ENCODE results near the gene SSX5. TPM values are rescaled to one million over a fixed set of nuclear protein-coding genes. Genes with fewer than 3 reads are reported as not detected.

Gene SSX5
- total RNA-seq, 1 experiment from 2014 or later = not detected

DNA sequence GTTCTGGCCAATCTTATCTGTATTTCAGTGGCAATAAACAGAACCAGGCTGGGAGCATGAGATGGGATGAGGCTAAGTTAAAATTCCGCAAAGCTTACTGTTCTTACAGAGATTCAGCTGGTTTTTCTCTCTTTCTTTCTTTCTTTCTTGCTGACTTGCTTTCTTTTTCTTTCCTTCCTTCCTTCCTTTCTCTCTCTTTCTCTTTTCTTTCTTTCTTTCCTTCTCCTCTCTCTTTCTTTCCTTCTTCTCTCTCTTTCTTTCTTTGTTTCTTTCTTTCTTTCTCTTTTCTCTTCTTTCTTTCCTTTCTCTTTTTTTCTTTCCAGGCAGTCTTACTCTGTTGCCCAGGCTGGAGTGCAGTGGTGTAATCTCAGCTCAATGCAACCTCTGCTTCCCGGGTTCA is 41.8 kb downstream of the SSX5 start:
- H3K79me1 ChIP-seq (ENCODE audit: insufficient read depth, low read depth, low read length, poor library complexity, severe bottlenecking) = no peaks in the 10 kb centered on the region
- H3K14ac ChIP-seq (ENCODE audit: insufficient read depth, low read length) = no peak overlapping the region
- Mint-ChIP-seq H3K27me3 (ENCODE audit: low read depth) (peaks cover 14% of the 10 kb centered on the region), H3K36me3 (ENCODE audit: insufficient read depth in 1 of 3, low read depth in 3 of 3) (peaks cover 0 to 7% (median 6%) of the 10 kb centered on the region in 3 experiments; a peak in 4 of 7 replicates), H3K4me3 (no peak overlapping the region), H3K27ac (no peak overlapping the region; a peak in 1 of 7 replicates), H3K9me3 (peaks cover 61 to 71% of the 10 kb centered on the region in 2 experiments), H3K4me1 (no peaks in the 10 kb centered on the region)
- H3K4me1 ChIP-seq (ENCODE audit: insufficient read depth, low read length) = no peaks in the 10 kb centered on the region
- no peak overlapping the region for H3K27ac ChIP-seq (ENCODE audit: insufficient read length, low read depth, low read length)
- H3K56ac ChIP-seq (ENCODE audit: insufficient read length, low read depth, low read length) = no peak overlapping the region
- no peak overlapping the region for H3K4me2 ChIP-seq (ENCODE audit: insufficient read depth, insufficient read length, low read length)
- no peak overlapping the region for H2AFZ ChIP-seq (ENCODE audit: low read length)
- no peak overlapping the region for H3K18ac ChIP-seq (ENCODE audit: insufficient read length, low read depth, low read length)
- DNase-seq = no peak
- H3K79me2 ChIP-seq (ENCODE audit: insufficient read depth, low read length) = no peaks in the 10 kb centered on the region
- no peak overlapping the region for H2BK12ac ChIP-seq (ENCODE audit: insufficient read length, low read depth, low read length)
- H3K23me2 ChIP-seq (ENCODE audit: insufficient read length, low read depth, low read length, poor library complexity, severe bottlenecking) = no peaks in the 10 kb centered on the region
- no CpG with 5 or more reads among the region's 2 CpGs for WGBS (ENCODE audit: extremely low coverage, insufficient read length, low lambda C conversion rate)
- TF ChIP-seq, protein P1, sequence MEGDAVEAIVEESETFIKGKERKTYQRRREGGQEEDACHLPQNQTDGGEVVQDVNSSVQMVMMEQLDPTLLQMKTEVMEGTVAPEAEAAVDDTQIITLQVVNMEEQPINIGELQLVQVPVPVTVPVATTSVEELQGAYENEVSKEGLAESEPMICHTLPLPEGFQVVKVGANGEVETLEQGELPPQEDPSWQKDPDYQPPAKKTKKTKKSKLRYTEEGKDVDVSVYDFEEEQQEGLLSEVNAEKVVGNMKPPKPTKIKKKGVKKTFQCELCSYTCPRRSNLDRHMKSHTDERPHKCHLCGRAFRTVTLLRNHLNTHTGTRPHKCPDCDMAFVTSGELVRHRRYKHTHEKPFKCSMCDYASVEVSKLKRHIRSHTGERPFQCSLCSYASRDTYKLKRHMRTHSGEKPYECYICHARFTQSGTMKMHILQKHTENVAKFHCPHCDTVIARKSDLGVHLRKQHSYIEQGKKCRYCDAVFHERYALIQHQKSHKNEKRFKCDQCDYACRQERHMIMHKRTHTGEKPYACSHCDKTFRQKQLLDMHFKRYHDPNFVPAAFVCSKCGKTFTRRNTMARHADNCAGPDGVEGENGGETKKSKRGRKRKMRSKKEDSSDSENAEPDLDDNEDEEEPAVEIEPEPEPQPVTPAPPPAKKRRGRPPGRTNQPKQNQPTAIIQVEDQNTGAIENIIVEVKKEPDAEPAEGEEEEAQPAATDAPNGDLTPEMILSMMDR (conservative IDR thresholded peaks at IDR 0.05) = no peak
- H3K23ac ChIP-seq (ENCODE audit: insufficient read length, low read depth, low read length) = no peak overlapping the region
- no peak overlapping the region for H3T11ph ChIP-seq (ENCODE audit: low read length)
- H2BK5ac ChIP-seq (ENCODE audit: insufficient read length, low read length) = no peak overlapping the region
- H3K9ac ChIP-seq (ENCODE audit: extremely low read depth, insufficient read length, low read length) = no peak overlapping the region
- no peak overlapping the region for H2BK15ac ChIP-seq (ENCODE audit: low read depth, low read length)
- no peaks in the 10 kb centered on the region for H4K20me1 ChIP-seq (ENCODE audit: control insufficient read depth, insufficient read depth, insufficient read length)
- H4K91ac ChIP-seq (ENCODE audit: insufficient read length, low read depth, low read length) = no peak overlapping the region
- H3K4ac ChIP-seq (ENCODE audit: low read depth, low read length) = no peak overlapping the region
- no peak overlapping the region for H2BK120ac ChIP-seq (ENCODE audit: low read depth, low read length, poor library complexity, severe bottlenecking)
- no peak overlapping the region for H4K8ac ChIP-seq (replicated peaks; ENCODE audit: insufficient read length, low read depth, low read length)
- H2BK20ac ChIP-seq (ENCODE audit: low read depth, low read length, poor library complexity, severe bottlenecking) = no peak overlapping the region
- no peak overlapping the region for H4K5ac ChIP-seq (ENCODE audit: insufficient read length, low read depth, low read length)
- H3K27me3 ChIP-seq (ENCODE audit: insufficient read depth, low read length) = no peaks in the 10 kb centered on the region
- H2AK5ac ChIP-seq (ENCODE audit: insufficient read length, low read length) = no peak overlapping the region
- H3K9me3 ChIP-seq (ENCODE audit: control insufficient read depth, low read depth, low read length) = peaks cover 8% of the 10 kb centered on the region

All from H9 (cell line).